PC-9 (cell line): ENCODE data around the gene JAGN1. TPM values are rescaled to one million over a fixed set of nuclear protein-coding genes. Genes with fewer than 3 reads are reported as not detected.

Experiments used
- BruUV-seq: library from RNA; stranded (reverse); fragments of 400-500 nt; replicated peaks from 2 replicates; lab custom pipeline; 2021; lab: Mats Ljungman, UMichigan
- CTCF ChIA-PET: fragments of 300-600 bp; sonication (Branson Sonifier 250); formaldehyde crosslinking; loops from one replicate; lab custom pipeline; 2022; ENCODE audit warnings: antibody characterized with exemption; lab: Charles Lee
- POLR2A ChIA-PET: fragments of 300-600 bp; sonication (Branson Sonifier 250); formaldehyde crosslinking; loops from one replicate; lab custom pipeline; 2022; ENCODE audit warnings: antibody characterized with exemption; ENCODE audit not compliant: unreplicated experiment; lab: Charles Lee
- DNase-seq, 2 experiments: peaks; one replicate each; pipeline versions ENCODE4 v3.0.0 to v3.0.0-alpha.2; 2015 to 2022; ENCODE audit warnings: mixed read lengths in 1 of 2
- H2AFZ ChIP-seq: fragments of 200-600 bp; sonication (generic); 2 replicates; pipeline ENCODE4 v1.8.1; 2017; ENCODE audit warnings: antibody characterized with exemption
- H3F3A ChIP-seq: fragments of 200-600 bp; sonication (generic); 2 replicates; pipeline ENCODE4 v1.8.1; 2017; ENCODE audit warnings: antibody characterized with exemption, mild to moderate bottlenecking, low read depth; ENCODE audit not compliant: insufficient read depth
- H3K27ac ChIP-seq: fragments of 200-600 bp; sonication (generic); 2 replicates; pipeline ENCODE4 v1.6.1; 2016; ENCODE audit warnings: mixed run types
- H3K27me3 ChIP-seq: fragments of 200-600 bp; sonication (generic); 2 replicates; pipeline ENCODE4 v1.6.1; 2016; ENCODE audit warnings: low read depth, mixed run types; ENCODE audit not compliant: insufficient read depth
- H3K36me3 ChIP-seq: fragments of 200-600 bp; sonication (generic); 2 replicates; pipeline ENCODE4 v1.6.1; 2016; ENCODE audit warnings: low read depth, mixed run types
- H3K4me1 ChIP-seq: fragments of 200-600 bp; sonication (generic); replicated peaks from 2 replicates; pipeline ENCODE4 v1.6.1; 2016; ENCODE audit warnings: mixed run types; ENCODE audit not compliant: insufficient read depth
- H3K4me2 ChIP-seq: fragments of 200-600 bp; sonication (generic); 2 replicates; pipeline ENCODE4 v1.6.1; 2017; ENCODE audit warnings: mixed run types
- H3K4me3 ChIP-seq: fragments of 200-600 bp; sonication (generic); 2 replicates; pipeline ENCODE4 v1.6.1; 2016; ENCODE audit warnings: mixed run types
- H3K79me2 ChIP-seq: fragments of 200-600 bp; sonication (generic); 2 replicates; pipeline ENCODE4 v1.6.1; 2017; ENCODE audit warnings: low read depth, mixed run types
- H3K9me2 ChIP-seq: fragments of 200-600 bp; sonication (generic); 2 replicates; pipeline ENCODE4 v1.8.1; 2017; ENCODE audit warnings: mild to moderate bottlenecking; ENCODE audit not compliant: insufficient read depth
- H3K9me3 ChIP-seq: fragments of 200-600 bp; sonication (generic); 2 replicates; pipeline ENCODE4 v1.8.1; 2016; ENCODE audit warnings: low read depth; ENCODE audit not compliant: insufficient read depth
- H4K20me1 ChIP-seq: fragments of 200-600 bp; sonication (generic); 2 replicates; pipeline ENCODE4 v1.8.1; 2017; ENCODE audit not compliant: insufficient read depth
- EZH2 ChIP-seq: fragments of 200-600 bp; sonication (generic); IDR thresholded peaks from 2 replicates; pipeline ENCODE4 v1.8.0; 2017; ENCODE audit warnings: antibody characterized with exemption, low read depth
- intact Hi-C: fragments of 100-400 bp; cut with micrococcal nuclease; formaldehyde crosslinking; loops from one replicate; pipeline ENCODE4 v1.10.0; 2022; ENCODE audit not compliant: unreplicated experiment
- total RNA-seq: library from RNA; stranded (reverse); gene quantifications from 2 replicates; pipeline ENCODE4 v1.2.3, GENCODE V29; 2021
- TF ChIP-seq, protein P1 (sequence below): fragments of 200-600 bp; sonication (generic); conservative IDR thresholded peaks from 2 replicates; pipeline ENCODE4 v1.6.1; 2017; ENCODE audit warnings: mixed run types, antibody characterized with exemption, mild to moderate bottlenecking, moderate library complexity

JAGN1 gene
- total RNA-seq, 1 experiment from 2014 or later: 52.4 TPM

GRCh38 chr3:9915254-9916141 lies 25.1 kb downstream of the JAGN1 start:
- Histone ChIP-seq H3K36me3 (no peaks in the 10 kb centered on the region), H4K20me1 (no peaks in the 10 kb centered on the region), H3K4me1 (peaks cover 55% of the 10 kb centered on the region), H3K27ac (no peak overlapping the region), H3K79me2 (no peaks in the 10 kb centered on the region), H3K9me3 (no peaks in the 10 kb centered on the region), H3K27me3 (no peaks in the 10 kb centered on the region), H3K4me3 (no peak overlapping the region), H3F3A (peaks cover 25% of the 10 kb centered on the region), H3K4me2 (no peak overlapping the region), H2AFZ (no peak overlapping the region), H3K9me2 (no peaks in the 10 kb centered on the region)
- intact Hi-C loops: no loop called here
- no TSS peak for BruUV-seq
- ChIA-PET POLR2A (interaction anchor here (0.5 kb wide), 1 partner anchor 32 kb away, joined by 9 read pairs; no protein-coding TSS in a partner anchor), CTCF (interaction anchor here (0.6 kb wide), 1 partner anchor 16 kb away, joined by 9 read pairs; no protein-coding TSS in a partner anchor)
- DNase-seq: no peak
- no peak for TF ChIP-seq EZH2
- TF ChIP-seq, protein P1, sequence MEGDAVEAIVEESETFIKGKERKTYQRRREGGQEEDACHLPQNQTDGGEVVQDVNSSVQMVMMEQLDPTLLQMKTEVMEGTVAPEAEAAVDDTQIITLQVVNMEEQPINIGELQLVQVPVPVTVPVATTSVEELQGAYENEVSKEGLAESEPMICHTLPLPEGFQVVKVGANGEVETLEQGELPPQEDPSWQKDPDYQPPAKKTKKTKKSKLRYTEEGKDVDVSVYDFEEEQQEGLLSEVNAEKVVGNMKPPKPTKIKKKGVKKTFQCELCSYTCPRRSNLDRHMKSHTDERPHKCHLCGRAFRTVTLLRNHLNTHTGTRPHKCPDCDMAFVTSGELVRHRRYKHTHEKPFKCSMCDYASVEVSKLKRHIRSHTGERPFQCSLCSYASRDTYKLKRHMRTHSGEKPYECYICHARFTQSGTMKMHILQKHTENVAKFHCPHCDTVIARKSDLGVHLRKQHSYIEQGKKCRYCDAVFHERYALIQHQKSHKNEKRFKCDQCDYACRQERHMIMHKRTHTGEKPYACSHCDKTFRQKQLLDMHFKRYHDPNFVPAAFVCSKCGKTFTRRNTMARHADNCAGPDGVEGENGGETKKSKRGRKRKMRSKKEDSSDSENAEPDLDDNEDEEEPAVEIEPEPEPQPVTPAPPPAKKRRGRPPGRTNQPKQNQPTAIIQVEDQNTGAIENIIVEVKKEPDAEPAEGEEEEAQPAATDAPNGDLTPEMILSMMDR: no peak

DNA sequence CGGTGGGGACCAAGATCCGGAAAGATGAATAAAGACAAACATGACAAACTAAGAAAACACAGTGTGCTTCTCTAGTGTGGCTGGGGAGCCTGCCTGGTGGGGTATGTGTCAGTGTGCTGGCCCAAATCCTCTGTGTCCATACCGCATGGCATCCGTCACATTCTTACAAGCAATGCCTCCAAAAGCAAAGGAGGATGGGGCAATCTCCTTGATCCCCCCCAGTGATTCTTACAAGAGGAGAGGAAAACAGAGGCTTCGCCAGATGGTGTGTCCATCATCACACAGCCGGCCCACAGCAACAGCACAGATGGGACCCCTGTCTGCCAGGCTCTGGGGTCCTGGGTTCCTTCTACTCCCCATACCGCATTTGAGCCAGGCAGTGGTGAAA lies 25.9 kb downstream of the JAGN1 start:
- intact Hi-C loops: no loop called here

More for the DNA sequence above, 25.9 kb downstream of the JAGN1 start:
- ChIA-PET CTCF (interaction anchor here (0.6 to 1.0 kb wide), 2 partner anchors 16 to 45 kb away, joined by 3 to 9 read pairs; no protein-coding TSS in a partner anchor), POLR2A (interaction anchor here (0.6 to 1.0 kb wide), 3 partner anchors 17 to 77 kb away, joined by 3 to 5 read pairs (median 4); partner anchors contain the start of genes CRELD1 and JAGN1)
- no peak for DNase-seq
- Histone ChIP-seq H3K36me3 (no peaks in the 10 kb centered on the region), H3K4me2 (peak overlapping the region; percentile 95), H3K4me1 (peaks cover 48% of the 10 kb centered on the region), H3K4me3 (peak overlapping the region; percentile 70; the same call in 1 of the 2 replicates), H2AFZ (no peak overlapping the region), H4K20me1 (no peaks in the 10 kb centered on the region), H3K9me2 (no peaks in the 10 kb centered on the region), H3K27me3 (no peaks in the 10 kb centered on the region), H3K79me2 (no peaks in the 10 kb centered on the region), H3K27ac (no peak overlapping the region), H3K9me3 (no peaks in the 10 kb centered on the region), H3F3A (peaks cover 23% of the 10 kb centered on the region)
- TF ChIP-seq, protein P1: no peak
- TF ChIP-seq EZH2: no peak
- TSS peak; percentile 98 for BruUV-seq
